IMR-90 (cell line): ENCODE results near the gene OPN1SW. TPM values are rescaled to one million over a fixed set of nuclear protein-coding genes. Genes with fewer than 3 reads are reported as not detected.

ENCODE experiments used
- ATAC-seq: fragments of 200-7000 bp; cut with Tn5 transposase; 2 replicates; pipeline ENCODE4 v1.9.1; 2020; ENCODE audit warnings: low read depth, mild to moderate bottlenecking, moderate library complexity
- BruUV-seq: library from RNA; stranded (reverse); fragments of 400-500 nt; replicated peaks from 2 replicates; lab custom pipeline; 2021; lab: Mats Ljungman, UMichigan
- CTCF ChIA-PET: fragments of 300-600 bp; formaldehyde crosslinking; extraction: SDS; loops from one replicate; lab custom pipeline; 2021; ENCODE audit warnings: antibody characterized with exemption; lab: Yijun Ruan, JAX
- POLR2A ChIA-PET: fragments of 300-600 bp; sonication (Branson Sonifier 250); formaldehyde crosslinking; loops from one replicate; lab custom pipeline; 2022; ENCODE audit warnings: antibody characterized with exemption; ENCODE audit not compliant: unreplicated experiment; lab: Charles Lee
- DNase-seq: peaks from one replicate; pipeline ENCODE4 v3.0.0; 2013
- H2AFZ ChIP-seq: replicated peaks from 2 replicates; pipeline ENCODE3; 2013; ENCODE audit warnings: low read length, mild to moderate bottlenecking; ENCODE audit not compliant: poor library complexity
- H2AK5ac ChIP-seq: 2 replicates; pipeline ENCODE4 v1.6.1; 2013; ENCODE audit warnings: low read depth, low read length, inconsistent platforms
- H2AK9ac ChIP-seq: replicated peaks from 2 replicates; pipeline ENCODE3; 2013; ENCODE audit warnings: mild to moderate bottlenecking, low read depth, low read length, moderate library complexity; ENCODE audit not compliant: poor library complexity
- H2BK120ac ChIP-seq: 2 replicates; pipeline ENCODE4 v1.6.1; 2013; ENCODE audit warnings: low read depth, low read length, inconsistent platforms
- H2BK15ac ChIP-seq: 3 replicates; pipeline ENCODE4 v1.6.1; 2013; ENCODE audit warnings: low read depth, low read length, inconsistent platforms
- H2BK20ac ChIP-seq: 2 replicates; pipeline ENCODE4 v1.6.1; 2013; ENCODE audit warnings: low read depth, mild to moderate bottlenecking, inconsistent platforms, low read length, moderate library complexity
- H2BK5ac ChIP-seq: 2 replicates; pipeline ENCODE4 v1.6.1; 2013; ENCODE audit warnings: mild to moderate bottlenecking, low read depth, low read length, inconsistent platforms; ENCODE audit not compliant: poor library complexity, severe bottlenecking
- H3K14ac ChIP-seq: replicated peaks from 2 replicates; pipeline ENCODE4 v1.6.1; 2013; ENCODE audit warnings: low read depth, low read length, inconsistent platforms
- H3K18ac ChIP-seq: 2 replicates; pipeline ENCODE4 v1.6.1; 2013; ENCODE audit warnings: low read depth, low read length, control low read depth
- H3K23ac ChIP-seq: 2 replicates; pipeline ENCODE4 v1.6.1; 2013; ENCODE audit warnings: low read depth, low read length, inconsistent platforms
- H3K27ac ChIP-seq: 2 replicates; pipeline ENCODE4 v1.5.1; 2013; ENCODE audit warnings: mild to moderate bottlenecking, control low read depth, low read length; ENCODE audit not compliant: insufficient read depth
- H3K27me3 ChIP-seq: 2 replicates; pipeline ENCODE4 v1.6.1; 2013; ENCODE audit warnings: low read length; ENCODE audit not compliant: control insufficient read depth, insufficient read depth
- H3K36me3 ChIP-seq: 2 replicates; pipeline ENCODE4 v1.6.1; 2013; ENCODE audit warnings: low read length, mixed read lengths; ENCODE audit not compliant: control insufficient read depth, insufficient read depth
- H3K4ac ChIP-seq: 2 replicates; pipeline ENCODE4 v1.6.1; 2013; ENCODE audit warnings: low read depth, low read length, inconsistent platforms
- H3K4me1 ChIP-seq: 2 replicates; pipeline ENCODE4 v1.6.1; 2013; ENCODE audit warnings: low read length, mixed read lengths; ENCODE audit not compliant: control insufficient read depth, insufficient read depth
- H3K4me2 ChIP-seq: 2 replicates; pipeline ENCODE4 v1.6.1; 2013; ENCODE audit warnings: low read depth, mild to moderate bottlenecking, control low read depth, low read length, moderate library complexity
- H3K4me3 ChIP-seq: 2 replicates; pipeline ENCODE4 v1.5.1; 2013; ENCODE audit warnings: low read depth, mild to moderate bottlenecking, control low read depth, low read length, moderate library complexity; ENCODE audit not compliant: insufficient read depth
- H3K56ac ChIP-seq: 2 replicates; pipeline ENCODE4 v1.6.1; 2013; ENCODE audit warnings: low read length, inconsistent platforms; ENCODE audit not compliant: insufficient read depth; ENCODE audit errors: extremely low read depth
- H3K79me1 ChIP-seq, 2 experiments: 2 replicates each; pipeline ENCODE4 v1.6.1; 2013; ENCODE audit warnings: low read length in 2 of 2, inconsistent platforms in 1 of 2, low read depth in 1 of 2
- H3K9ac ChIP-seq: 2 replicates; pipeline ENCODE4 v1.6.1; 2013; ENCODE audit warnings: low read depth, low read length, control low read depth
- H3K9me1 ChIP-seq: 2 replicates; pipeline ENCODE4 v1.6.1; 2013; ENCODE audit warnings: low read length, inconsistent platforms; ENCODE audit not compliant: insufficient read depth
- H3K9me3 ChIP-seq: 2 replicates; pipeline ENCODE4 v1.6.1; 2013; ENCODE audit warnings: low read length; ENCODE audit not compliant: control insufficient read depth, insufficient read depth
- H4K20me1 ChIP-seq: 2 replicates; pipeline ENCODE4 v1.6.1; 2013; ENCODE audit warnings: low read length, inconsistent platforms; ENCODE audit not compliant: insufficient read depth
- H4K5ac ChIP-seq: 2 replicates; pipeline ENCODE4 v1.6.1; 2013; ENCODE audit warnings: mild to moderate bottlenecking, low read depth, low read length, control low read depth
- H4K8ac ChIP-seq, 2 experiments: 2 replicates each; pipeline ENCODE4 v1.6.1; 2013; ENCODE audit warnings: low read depth in 2 of 2, low read length in 2 of 2, control low read depth in 1 of 2, inconsistent platforms in 1 of 2
- H4K91ac ChIP-seq: 2 replicates; pipeline ENCODE4 v1.6.1; 2013; ENCODE audit warnings: low read depth, low read length, inconsistent platforms; ENCODE audit not compliant: insufficient read depth
- FOS ChIP-seq: fragments of 150-350 bp; IDR thresholded peaks from 2 replicates; pipeline ENCODE4 v1.6.1; 2016; ENCODE audit warnings: low read depth, low read length
- RAD21 ChIP-seq: IDR thresholded peaks from 2 replicates; pipeline ENCODE4 v1.6.1; 2012; ENCODE audit warnings: low read length, improper control_type of control experiment
- WGBS, 2 experiments: methylation state at CpG; one replicate each; pipeline versions ENCODE4 v1.1.5 to v1.1.7; 2013; ENCODE audit warnings: missing lambda C conversion rate in 2 of 2; ENCODE audit not compliant: insufficient read length in 1 of 2; ENCODE audit errors: extremely low coverage in 2 of 2; 5-methylcytosine and 5-hydroxymethylcytosine counted together
- dilution Hi-C: fragments of 300-500 bp; cut with HindIII; formaldehyde crosslinking; loops from one replicate; pipeline ENCODE4 v1.14.3; 2018; ENCODE audit warnings: low sequenced_read_pairs; ENCODE audit not compliant: unreplicated experiment
- in situ Hi-C: fragments of 300-500 bp; cut with MboI; formaldehyde crosslinking; loops from 3 replicates; pipeline ENCODE4 v1.14.3; 2019; ENCODE audit warnings: low sequenced_read_pairs, inconsistent platforms, mixed read lengths
- intact Hi-C: fragments of 100-400 bp; cut with micrococcal nuclease; formaldehyde crosslinking; loops from 2 replicates; pipeline ENCODE4 v1.10.0; 2022
- polyA plus RNA-seq, 3 experiments: library from polyadenylated mRNA; depleted of rRNA; stranded (reverse); fragments of >200 nt; gene quantifications; 2 replicates each; pipeline ENCODE4 v1.2.3, GENCODE V29; 2012; ENCODE audit warnings: low replicate concordance in 1 of 3
- total RNA-seq: library from RNA; depleted of rRNA; stranded (reverse); fragments of >200 nt; gene quantifications from 2 replicates; pipeline ENCODE4 v1.2.3, GENCODE V29; 2012

Gene OPN1SW
- total and polyA plus RNA-seq, 2 of the 4 experiments (the other 2 are of a cell fraction), result not detected

DNA sequence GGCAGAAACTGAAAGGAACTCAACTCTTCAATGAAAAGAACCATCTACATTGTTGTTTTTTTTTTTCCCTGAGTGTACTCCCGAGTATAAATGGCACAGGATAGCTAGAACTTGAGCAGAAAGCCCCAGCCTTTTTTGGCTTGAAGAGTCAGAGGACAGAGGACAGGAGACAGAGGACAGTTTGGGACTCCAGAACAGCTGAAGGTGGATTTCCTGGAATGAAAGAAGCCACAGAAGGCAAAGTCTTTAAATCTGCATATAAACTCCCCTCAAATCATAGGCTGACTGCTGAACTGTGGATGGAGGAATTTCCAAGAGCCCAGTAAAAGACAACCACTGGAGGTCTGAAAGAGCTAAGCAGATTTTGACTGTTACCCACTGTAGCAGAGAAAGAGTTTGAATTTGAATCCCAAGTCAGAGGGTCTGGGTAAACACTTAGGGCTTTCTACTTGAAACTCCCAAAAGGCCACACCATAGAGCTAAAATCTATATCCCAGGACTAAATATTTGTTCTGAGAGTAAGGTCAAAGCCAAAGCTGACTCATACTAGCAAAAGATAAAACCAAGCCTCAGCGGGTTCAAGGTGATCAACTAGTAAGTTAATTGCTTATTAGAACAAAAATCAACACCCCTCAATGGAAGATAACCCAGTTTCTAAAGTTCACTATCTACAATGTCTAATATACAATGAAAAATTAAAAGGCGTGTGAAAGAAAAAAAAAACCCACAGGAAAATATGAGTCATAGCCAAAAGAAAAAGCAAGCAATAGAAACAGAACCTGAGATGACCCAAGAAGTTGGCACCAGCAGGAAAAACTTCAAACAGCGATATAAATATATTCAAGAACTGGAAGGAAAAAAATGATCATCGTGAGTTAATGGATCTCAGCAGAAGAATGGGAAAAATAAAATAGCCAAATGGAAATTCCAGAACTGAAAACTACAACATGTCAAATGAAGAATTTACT is 1.8 kb upstream of the OPN1SW start:
- BruUV-seq, result no TSS peak
- CTCF ChIA-PET, result no interaction called here

More for the DNA sequence above, 1.8 kb upstream of the OPN1SW start:
- peaks cover 26% of the 10 kb centered on the region for H3K36me3 ChIP-seq
- H3K14ac ChIP-seq, result no peak overlapping the region
- peaks cover 11% of the 10 kb centered on the region for H3K9me1 ChIP-seq
- no peak overlapping the region for H4K8ac ChIP-seq
- no peak overlapping the region for H2AFZ ChIP-seq
- TF ChIP-seq FOS (peak; percentile 41; the same call in 1 of the 2 replicates), RAD21 (no peak)
- in situ Hi-C loops, result no loop called here
- no peak overlapping the region for H3K56ac ChIP-seq
- H3K9me3 ChIP-seq, result no peaks in the 10 kb centered on the region
- no peak overlapping the region for H3K4me2 ChIP-seq
- no peaks in the 10 kb centered on the region for H3K27me3 ChIP-seq
- no peak overlapping the region for H4K91ac ChIP-seq
- DNase-seq (peak; percentile 22), ATAC-seq (no peak)
- H3K4me3 ChIP-seq, result no peak overlapping the region
- no peak overlapping the region for H2AK5ac ChIP-seq
- no peak overlapping the region for H3K4ac ChIP-seq
- WGBS, 2 experiments, result no CpG with 5 or more reads among the region's 5 CpGs
- H3K23ac ChIP-seq, result no peak overlapping the region
- POLR2A ChIA-PET, result no interaction called here
- intact Hi-C loops, result no loop called here
- peaks cover 4% of the 10 kb centered on the region; the same call in 1 of the 2 replicates for H3K4me1 ChIP-seq
- no peak overlapping the region for H2BK20ac ChIP-seq
- peaks cover 28% of the 10 kb centered on the region; the same call in 1 of the 2 replicates for H4K20me1 ChIP-seq
- no peak overlapping the region for H2BK120ac ChIP-seq
- no peak overlapping the region for H2BK5ac ChIP-seq
- dilution Hi-C loops, result no loop called here
- H3K79me1 ChIP-seq, result peaks cover 2 to 10% of the 10 kb centered on the region in 2 experiments; a peak in 2 of 4 replicates
- H3K27ac ChIP-seq, result no peak overlapping the region
- no peak overlapping the region for H2AK9ac ChIP-seq
- H4K5ac ChIP-seq, result no peak overlapping the region
- no peak overlapping the region for H3K9ac ChIP-seq
- no peak overlapping the region for H3K18ac ChIP-seq
- no peak overlapping the region for H2BK15ac ChIP-seq
